ENCODE data around the gene ME1.
"Not testable (repeated sequence)": the region's sequence is repeated elsewhere in the genome, so short reads cannot be mapped to it uniquely, and the experiment has no call there.

ME1 gene

DNA sequence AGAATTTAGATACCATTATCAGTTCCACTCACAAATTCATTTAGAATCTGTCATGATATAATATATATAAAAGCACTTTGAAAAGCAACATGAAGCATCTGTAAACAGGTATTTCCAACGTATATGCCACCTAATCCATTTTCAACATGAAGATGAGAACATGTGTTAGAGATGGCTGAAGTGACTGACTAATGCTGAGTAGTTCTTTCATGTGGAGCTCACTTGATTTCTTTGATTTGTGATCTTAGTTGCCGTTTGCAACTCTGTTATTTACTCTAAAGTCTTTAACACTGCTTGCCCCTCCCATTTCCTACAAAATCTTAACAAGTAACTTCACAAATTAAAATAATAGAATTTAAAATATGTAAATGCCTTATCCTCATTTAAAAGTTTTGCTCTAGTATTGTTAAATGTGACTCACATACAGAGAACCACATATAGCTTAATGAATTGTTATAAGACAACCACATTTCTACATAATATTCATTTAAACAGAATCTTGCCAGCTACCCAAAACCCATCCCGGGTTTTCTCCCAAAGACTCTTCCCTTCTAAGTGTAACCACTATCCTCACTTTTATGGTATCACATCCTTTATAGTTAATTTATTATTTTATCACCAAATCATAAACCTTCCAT lies 78.3 kb downstream of the ME1 start:
- no peak for DNase-seq

DNA sequence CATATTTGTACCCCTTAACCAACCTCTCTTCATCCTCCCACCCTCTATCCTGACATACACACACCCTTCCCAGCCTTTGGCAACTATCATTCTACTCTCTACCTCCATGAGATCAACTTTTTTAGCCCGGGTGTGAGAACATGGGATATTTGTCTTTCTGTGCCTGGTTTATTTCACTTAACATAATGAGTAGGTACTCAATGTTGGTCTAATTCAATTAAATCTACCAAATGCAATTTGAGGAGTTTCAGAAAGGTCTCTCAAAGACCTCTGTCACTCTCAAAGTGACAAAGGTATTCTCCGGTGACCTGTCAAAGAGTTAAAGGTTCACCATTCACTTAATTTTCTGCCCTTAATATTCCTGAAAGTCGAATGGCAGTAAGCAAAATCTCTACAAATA lies 87.7 kb downstream of the ME1 start:
- DNase-seq = no peak

DNA sequence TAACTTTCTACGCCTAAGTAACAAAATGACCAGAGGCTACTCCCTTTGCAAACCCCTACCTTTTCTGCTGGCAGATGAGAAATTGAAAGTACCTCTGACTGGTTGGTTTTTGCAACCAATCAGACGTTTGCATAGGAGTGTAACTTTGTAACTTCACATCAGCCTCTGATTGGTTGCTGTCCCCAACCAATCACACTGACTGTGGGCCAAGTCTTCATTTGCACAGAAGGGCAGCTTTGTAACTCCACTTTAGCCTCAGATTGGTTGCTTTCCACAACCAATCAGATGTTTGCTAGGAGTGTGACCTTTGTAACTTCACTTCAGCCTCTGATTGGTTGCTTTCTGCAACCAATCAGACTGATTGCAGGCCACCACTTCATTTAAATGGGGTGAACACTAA lies 89.1 kb downstream of the ME1 start:
- DNase-seq = no peak

DNA sequence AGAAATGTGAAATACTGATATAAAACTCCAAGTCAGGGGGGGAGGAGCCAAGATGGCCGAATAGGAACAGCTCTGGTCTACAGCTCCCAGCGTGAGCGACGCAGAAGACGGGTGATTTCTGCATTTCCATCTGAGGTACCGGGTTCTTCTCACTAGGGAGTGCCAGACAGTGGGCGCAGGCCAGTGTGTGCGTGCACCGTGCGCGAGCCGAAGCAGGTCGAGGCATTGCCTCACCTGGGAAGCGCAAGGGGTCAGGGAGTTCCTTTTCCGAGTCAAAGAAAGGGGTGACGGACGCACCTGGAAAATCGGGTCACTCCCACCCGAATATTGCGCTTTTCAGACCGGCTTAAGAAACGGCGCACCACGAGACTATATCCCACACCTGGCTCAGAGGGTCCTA lies 96.9 kb downstream of the ME1 start:
- not testable (repeated sequence) for DNase-seq

DNA sequence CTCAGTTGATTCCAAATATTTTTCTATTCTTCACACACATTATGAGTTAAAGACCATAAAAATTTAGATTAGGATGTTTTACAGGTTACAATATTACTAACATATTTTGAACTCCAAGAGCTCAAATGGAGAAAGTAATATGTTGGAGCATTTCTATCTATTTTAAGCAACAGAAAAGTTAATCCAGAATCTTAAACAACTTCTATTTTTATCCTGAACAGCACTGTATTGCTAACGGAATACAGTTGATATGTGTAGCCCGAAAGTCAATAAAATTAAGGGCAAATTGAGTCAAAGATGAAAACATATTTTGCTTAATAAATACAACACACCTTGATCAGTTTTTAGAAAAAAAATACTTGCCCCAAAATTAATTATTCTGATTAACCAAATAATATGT lies 97.4 kb downstream of the ME1 start:
- no peak for DNase-seq

DNA sequence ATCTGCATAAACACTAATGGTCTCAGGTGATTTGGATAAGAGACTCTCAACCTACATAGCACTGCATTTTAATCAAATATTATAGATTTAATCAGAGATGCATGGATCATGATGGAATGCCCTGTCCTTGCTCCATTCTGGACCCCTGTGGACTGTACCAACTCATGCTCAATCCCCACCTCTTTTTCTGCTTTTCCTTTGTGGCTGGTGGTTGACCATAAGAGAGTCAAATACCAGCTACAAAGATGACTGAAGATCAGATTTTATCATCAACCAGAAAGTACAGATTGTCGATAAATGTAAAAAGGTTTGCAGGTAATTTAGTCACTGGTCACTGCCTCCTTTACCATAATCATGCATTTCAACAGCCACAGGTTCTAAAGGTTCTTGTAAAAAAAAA lies 116.2 kb downstream of the ME1 start:
- no peak for DNase-seq

DNA sequence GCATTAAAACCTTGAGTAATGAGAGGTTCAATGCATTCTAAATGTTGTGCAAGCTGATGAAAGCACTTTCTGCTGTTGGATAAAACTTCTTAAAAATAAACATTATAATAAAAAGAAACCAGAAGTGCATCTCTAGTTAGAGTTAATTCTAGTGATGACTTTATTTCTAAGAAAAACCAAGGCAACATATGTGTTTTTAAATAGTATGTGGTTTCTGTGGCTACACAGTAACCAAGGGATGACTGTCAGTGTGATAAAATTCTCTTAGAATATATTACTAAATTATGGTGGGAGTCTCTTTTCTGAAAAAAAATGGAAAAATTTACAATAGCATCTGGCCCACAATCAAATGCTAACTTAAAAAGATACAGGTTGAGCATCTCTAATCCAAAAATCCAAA lies 117.0 kb downstream of the ME1 start:
- DNase-seq = no peak

DNA sequence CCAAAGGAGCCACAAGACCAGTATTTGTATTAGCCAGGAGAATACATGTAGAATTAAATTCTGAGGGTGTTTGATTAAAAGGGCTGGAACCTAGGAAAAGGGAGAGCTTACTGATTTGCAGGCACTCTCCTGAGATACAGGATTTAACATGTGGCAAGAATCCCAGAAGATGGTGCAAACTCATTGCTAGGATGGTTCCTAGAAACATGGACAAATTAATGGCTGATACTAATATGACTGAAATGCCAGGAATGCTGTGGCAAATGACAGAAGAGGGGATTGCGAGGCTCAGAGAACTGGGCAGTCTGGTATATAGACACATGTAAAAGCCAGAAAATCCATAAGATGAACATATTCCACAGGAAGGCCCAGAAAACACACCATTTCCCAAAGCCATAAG lies 119.6 kb downstream of the ME1 start:
- no peak for DNase-seq

DNA sequence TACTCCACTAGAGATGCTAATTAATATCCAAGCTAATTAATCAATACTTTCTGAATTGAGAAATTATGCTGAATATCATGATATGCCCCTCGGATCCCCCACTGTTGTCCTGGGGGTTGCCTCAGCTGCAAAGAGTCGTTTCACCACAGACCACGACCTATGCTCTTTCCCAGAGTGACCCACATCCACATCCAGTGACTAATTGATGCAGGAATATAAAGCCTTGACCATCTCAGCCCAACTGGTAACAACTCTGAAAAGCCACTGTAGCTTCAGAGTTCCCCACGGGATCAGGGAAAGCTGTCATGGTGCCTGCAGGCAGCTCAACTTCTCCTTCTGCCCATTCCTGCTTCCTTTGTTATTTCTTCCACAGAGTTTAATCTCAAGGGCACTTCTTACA lies 120.8 kb downstream of the ME1 start:
- no peak for DNase-seq

DNA sequence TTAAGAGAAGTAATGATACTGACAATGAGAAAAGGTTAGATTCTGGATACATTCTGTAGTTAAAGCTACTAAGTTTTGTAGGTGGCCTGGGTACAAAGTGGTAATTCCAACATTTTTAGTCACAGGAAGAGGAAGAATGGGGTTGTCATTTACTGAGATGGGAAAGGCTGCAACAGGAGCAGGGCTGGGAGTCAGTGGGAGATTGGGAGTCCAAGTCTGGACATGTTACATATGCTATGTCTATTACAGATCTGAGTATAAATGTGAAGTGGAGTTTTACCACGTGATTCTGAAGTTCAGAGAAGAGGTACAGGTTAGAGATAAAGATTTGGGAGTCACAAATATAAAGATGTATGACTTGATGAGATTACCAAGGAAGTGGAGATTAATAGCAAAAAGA lies 121.5 kb downstream of the ME1 start:
- DNase-seq = no peak

DNA sequence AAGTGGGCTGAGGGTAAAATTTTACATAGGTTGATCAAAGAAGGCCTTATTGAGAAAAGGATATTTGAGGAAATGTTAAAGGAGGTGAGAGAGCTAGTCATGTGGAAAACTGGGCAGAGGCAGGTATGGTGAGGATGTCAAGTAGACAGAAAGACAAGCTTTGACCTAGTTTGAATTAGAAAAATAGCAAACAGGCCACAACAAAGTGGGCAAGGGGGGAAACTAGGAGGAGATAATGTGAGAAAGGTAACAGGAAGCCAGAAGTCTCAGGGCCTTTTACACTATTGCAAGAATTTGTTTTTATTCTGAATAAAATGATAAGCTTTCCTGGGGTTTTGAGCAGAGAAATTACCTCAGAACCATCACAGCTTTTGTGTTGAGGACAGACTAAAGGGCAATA lies 122.0 kb downstream of the ME1 start:
- DNase-seq = no peak

DNA sequence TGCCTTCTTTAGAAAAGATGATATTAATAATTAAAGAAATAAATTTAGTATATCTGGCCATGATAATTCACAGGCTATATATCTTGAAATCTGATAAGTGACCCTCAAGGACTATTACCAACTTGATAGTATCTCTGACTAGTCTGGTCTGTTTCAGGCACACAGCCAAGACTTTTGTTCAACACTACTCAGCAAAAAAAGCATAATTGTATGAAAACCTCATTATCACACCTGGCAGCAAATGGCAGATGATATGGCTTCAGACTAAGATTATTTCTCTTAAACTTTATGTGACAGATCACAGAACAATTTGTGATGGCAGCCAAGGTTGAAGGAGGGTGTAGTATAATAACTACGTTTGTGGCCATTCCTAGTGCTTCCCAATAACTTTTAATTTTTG lies 123.0 kb downstream of the ME1 start:
- DNase-seq = no peak

DNA sequence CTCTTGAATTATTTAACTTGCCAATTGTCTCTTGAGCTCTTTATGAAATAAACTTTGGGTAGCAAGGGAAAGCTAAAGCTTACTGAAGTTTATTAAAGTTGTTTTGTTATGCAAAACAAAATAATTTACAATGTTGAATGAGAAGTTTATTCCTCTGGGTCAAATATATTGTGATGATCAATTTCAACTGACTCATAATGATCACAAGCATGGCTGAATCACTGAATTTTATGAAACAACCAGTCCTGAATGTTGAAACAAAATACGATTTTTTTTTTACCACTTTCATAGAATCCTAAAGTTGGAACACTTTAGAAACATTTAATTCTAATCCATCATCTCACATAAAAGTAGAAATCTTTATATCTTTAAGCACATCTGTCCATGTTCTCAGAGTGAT lies 127.4 kb downstream of the ME1 start:
- no peak for DNase-seq

DNA sequence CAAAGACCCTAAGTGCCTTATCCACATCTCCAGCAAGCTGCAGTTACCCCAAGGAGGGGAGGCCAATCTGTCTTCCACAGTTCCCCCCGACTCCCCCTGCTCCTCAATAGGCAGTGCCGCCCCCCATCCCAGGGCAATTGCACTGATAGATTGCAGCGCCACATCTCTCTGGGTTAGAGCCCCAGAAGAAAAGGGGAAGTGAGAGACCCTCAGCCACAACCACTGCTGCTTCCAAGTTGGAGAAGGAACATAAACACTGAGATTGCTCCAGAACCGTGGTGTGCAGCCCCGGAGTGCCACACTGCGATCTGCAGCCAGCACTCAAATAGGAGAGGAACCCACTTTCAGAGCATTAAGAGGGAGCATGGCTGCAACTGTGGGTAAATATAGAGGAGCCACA lies 136.2 kb downstream of the ME1 start:
- DNase-seq = no peak

DNA sequence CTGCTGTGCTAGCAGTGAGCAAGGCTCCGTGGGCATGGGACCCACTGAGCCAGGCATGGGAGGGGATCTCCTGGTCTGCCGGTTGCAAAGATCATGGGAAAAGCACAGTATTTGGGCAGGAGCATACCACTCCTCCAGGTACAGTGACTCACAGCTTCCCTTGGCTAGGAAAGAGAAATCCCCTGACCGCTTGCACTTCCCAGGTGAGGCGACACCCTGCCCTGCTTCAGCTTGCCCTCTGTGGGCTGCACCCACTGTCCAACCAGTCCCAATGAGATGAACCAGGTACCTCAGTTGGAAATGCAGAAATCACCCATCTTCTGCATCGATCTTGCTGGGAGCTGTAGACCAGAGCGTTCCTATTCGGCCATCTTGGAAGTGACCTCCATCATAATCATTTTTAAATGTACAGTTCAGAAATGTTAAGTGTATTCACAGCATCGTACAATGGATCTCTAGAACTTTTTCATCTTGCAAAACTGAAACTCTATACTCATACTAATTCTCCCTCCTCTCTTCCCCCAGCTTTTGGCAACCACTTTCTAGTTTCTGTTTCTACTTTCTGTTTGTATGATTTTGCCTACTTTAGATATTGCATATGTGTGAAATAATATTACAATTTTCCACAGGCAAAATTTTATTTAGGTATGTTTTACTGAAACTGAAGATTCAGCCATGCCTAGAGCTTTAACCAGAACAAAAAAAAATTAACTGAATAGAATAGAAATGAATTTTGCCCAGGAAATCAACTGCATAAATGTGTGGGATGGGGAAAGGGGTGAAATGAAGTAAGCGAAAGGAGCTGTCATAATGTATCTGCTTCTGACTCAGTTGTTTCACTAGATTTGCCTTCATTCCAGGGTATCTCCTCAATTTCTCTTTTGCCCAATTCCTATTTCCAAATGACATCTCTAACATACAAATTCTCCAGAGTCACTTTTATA lies 137.7 kb downstream of the ME1 start:
- DNase-seq = no peak

DNA sequence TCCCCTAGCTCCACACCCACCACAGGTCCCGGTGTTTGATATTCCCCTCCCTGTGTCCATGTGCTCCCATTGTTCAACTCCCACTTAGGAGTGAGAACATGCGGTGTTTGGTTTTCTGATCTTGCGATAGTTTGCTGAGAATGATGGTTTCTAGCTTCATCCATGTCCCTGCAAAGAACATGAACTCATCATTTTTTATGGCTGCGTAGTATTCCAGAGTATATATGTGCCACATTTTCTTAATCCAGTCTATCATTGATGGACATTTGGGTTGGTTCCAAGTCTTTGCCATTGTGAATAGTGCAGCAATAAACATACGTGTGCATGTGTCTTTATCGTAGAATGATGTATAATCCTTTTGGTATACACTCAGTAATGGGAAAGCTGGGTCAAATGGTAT lies 143.6 kb downstream of the ME1 start:
- DNase-seq = not testable (repeated sequence)

DNA sequence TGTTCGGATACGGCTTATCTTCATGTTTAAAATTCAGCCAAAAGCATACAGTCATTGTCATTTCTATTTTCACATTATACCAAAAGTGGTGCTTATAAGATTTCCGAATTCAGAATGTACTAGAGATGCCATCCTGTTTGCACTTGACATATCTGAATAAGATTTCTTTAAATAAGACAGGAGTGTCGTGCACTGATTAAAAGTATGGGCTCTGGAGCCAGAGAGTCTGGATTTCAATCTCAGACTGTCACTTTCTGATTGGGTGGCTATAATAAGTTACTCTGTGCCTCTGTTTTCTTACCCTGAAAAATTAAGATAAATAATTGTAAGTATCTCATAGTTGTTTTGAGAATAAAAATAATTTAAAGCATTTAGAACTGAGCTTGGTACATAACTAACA lies 144.9 kb downstream of the ME1 start:
- no peak for DNase-seq

DNA sequence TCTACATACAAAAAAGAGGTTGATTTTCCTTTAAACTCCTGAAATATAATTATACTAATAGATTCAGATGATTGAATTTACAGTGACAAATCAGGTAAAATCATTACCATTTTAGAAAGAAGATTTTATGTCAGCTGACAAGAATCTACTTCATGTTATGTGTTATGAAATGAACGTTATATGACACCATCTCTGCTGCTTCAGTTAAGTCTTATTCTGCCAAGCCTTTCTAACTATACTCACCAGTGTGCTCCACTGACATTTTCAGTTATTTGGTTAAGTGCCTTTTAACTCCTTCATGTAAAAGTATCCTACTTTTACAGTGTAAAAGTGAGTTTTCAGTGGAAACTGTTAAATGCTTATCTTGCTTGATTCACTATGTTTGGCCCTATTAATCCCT lies 157.3 kb downstream of the ME1 start:
- DNase-seq = no peak

DNA sequence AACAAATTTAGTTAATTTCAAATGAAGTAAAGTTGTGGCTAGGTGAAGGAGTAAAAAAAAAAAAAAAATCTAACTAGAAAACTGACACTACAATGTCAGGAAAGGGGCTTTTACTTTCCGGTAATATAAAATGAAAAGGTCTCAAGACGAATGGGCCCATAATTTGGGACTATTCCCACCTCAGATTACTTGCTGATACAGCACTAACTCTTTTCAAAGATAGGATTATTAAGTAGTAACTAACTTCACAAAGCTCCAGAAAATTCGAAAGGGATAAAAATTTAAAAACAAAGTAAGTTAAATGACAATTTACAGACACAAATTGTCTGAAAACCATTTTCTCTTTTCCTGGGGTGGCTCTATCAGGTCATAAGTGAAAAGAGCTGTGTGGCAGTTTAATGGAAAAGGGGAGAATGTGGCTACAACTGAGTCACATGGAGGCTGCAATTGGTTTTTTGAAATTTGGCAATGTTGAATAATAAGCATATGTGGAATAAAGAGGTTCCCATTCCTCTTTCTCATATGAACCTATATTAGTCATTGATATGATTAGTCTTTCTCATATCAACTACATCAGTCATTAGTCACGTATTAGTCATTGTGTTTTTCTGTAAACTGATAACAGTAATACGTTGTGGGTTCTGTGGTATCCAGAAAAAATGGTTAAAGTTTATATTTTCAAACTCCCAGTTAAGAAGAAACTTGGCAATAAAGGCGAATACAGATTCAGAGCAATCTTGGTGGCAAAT lies 159.7 kb downstream of the ME1 start:
- no peak for DNase-seq

DNA sequence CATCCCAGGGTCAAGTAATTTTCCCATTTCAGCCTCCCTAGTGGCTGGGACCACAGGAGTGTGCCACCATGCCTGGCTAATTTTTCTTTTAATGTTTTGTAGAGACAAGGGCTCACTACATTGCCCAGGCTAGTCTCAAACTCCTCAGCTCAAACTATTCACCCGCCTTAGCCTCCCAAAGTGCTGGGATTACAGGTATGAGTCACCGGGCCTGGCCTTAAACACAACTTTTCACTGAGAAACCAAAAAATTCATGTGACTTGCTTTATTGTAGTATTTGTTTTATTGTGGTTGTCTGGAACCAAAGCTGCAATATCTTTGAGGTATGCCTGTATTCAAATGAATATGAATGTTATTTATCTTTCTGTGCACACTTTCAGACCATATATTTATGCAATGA lies 165.5 kb downstream of the ME1 start:
- DNase-seq = no peak

DNA sequence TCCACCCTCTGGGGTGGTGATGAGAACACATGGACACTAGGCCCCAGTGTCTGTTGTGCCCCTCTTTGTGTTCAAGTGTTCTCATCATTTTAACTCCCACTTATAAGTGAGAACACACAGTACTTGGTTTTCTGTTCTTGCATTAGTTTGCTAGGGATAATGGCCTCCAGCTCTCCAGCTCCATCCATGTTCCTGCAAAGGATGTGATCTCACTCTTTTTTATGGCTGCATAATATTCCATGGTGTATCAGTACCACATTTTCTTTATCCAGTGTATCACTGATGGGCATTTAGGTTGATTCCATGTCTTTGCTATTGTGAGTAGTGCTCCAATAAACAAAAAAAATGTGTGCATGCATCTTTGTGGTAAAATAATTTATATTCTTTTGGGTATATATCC lies 170.3 kb downstream of the ME1 start:
- DNase-seq = no peak

DNA sequence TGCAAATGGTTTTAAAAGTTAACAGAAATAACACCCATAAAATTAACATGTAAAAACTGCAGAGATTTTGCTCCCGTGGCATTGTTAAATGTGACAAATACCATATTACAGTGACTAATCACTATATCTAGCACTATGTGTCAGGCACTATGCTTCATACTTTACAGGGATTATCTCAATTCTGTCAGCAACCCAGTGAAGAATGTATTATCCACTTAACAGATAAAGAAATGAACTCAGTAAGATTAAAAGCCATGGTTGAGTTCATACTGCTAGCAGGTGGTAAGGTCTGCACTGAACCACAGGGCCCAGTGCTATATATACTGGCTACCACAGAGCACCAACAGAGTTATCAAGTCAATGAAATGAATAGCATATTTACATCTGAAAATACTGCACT lies 172.3 kb downstream of the ME1 start:
- no peak for DNase-seq

DNA sequence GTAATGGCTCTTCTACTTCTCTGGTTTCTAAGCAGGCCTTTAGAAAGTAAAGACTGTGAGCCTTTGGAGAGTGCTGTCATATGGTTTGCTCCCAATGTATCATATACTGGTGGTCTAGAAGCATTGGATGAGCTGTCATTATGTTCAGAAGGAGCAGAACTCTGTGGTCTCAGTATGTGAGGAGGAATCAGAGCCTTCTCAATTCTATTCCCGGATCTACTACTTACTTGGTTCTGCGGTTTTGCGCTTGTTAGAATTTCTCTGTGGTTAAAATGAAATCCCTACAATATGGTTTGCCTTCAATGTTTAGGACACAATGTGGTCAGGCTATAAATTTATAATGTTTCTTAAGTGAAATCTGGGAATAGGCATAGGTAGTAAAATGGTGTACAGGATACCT lies 173.1 kb downstream of the ME1 start:
- no peak for DNase-seq

DNA sequence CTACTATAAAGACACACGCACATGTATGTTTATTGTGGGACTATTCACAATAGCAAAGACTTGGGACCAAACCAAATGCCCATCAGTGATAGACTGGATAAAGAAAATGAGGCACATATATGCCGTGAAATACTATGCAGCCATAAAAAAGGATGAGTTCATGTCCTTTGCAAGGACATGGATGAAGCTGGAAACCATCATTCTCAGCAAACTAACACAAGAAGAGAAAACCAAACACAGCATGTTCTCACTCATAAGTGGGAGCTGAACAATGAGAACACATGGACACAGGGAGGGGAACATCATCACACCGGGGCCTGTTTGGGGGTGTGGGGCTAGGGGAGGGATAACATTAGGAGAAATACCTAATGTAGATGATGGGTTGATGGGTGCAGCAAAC lies 174.1 kb downstream of the ME1 start:
- DNase-seq = not testable (repeated sequence)

All from stimulated activated CD4-positive, alpha-beta T cell treated with anti-CD3 and anti-CD28 coated beads, Interleukin-2, amount 100 ng/mL, for 24 hours (primary cell).